ENCODE measurements around the gene PRDM7.
A peak's percentile ranks its signal among the peaks of the same experiment; 100 is the strongest.
"Not testable (repeated sequence)": the region's sequence is repeated elsewhere in the genome, so short reads cannot be mapped to it uniquely, and the experiment has no call there.

The PRDM7 gene

GRCh38 chr16:90015586-90016338, 61.4 kb downstream of the PRDM7 start:
- DNase-seq (ENCODE audit: low read depth in 4 of 4, low spot score in 1 of 4), result no peak

GRCh38 chr16:90012991-90013745, 64.0 kb downstream of the PRDM7 start:
- no peak for DNase-seq (ENCODE audit: low read depth in 4 of 4, low spot score in 1 of 4)

GRCh38 chr16:90011908-90012501, 65.1 kb downstream of the PRDM7 start:
- no peak for DNase-seq (ENCODE audit: low read depth in 4 of 4, low spot score in 1 of 4)

GRCh38 chr16:90011508-90011819, 65.7 kb downstream of the PRDM7 start:
- DNase-seq (ENCODE audit: low read depth in 4 of 4, low spot score in 1 of 4), result no peak

GRCh38 chr16:90010676-90011507, 66.2 kb downstream of the PRDM7 start:
- no peak for DNase-seq (ENCODE audit: low read depth in 4 of 4, low spot score in 1 of 4)

- DNase-seq (ENCODE audit: low read depth in 4 of 4, low spot score in 1 of 4), result no peak
Observed at GRCh38 chr16:90009172-90009899, 67.8 kb downstream of the PRDM7 start.

- peak; percentile 20 to 47 (median 34) for DNase-seq (ENCODE audit: low read depth in 4 of 4, low spot score in 1 of 4)
Observed at GRCh38 chr16:90008708-90009145, 68.4 kb downstream of the PRDM7 start.

- DNase-seq (ENCODE audit: low read depth in 4 of 4, low spot score in 1 of 4), result not testable (repeated sequence)
Observed at GRCh38 chr16:90007635-90008234, 69.4 kb downstream of the PRDM7 start.

- DNase-seq (ENCODE audit: low read depth in 4 of 4, low spot score in 1 of 4), result no peak
Observed at GRCh38 chr16:90007015-90007414, 70.1 kb downstream of the PRDM7 start.
